SK-N-MC (cell line): ENCODE measurements around the gene MRTFA.

Experiments used
- EZH2 ChIP-seq: fragments of 200-600 bp; sonication (generic); IDR thresholded peaks from one replicate; pipeline ENCODE4 v1.6.1; 2017; ENCODE audit warnings: antibody characterized with exemption
- POLR2AphosphoS5 ChIP-seq: IDR thresholded peaks from 2 replicates; pipeline ENCODE4 v1.6.1; 2012; ENCODE audit warnings: mild to moderate bottlenecking, low read depth, low read length, borderline replicate concordance

GRCh38 chr22:40679964-40680818 lies 43.7 kb upstream of the MRTFA start:
- no peak for TF ChIP-seq EZH2
- no peak for TF ChIP-seq POLR2AphosphoS5
